ENCODE measurements around the gene AHCTF1.

DNA sequence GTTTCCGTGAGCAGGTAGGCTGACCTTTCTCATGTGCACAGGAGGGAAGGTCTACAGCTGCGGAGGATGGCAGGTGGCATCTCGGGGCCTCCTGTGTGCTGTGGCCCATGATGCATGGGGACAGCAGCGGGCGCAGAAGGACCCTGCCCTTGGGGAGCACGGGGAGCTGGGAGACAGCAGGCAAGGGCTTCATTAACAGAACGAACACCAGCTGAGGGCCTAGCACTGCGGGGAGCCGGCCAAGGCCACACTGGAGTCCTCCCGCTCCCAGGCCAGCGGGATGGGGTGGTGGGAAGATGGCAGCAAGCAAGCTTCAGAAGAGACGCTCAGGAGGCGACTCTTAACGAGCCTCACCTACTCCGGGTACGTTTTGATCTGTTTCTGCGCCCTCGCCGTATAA is 140.9 kb downstream of the AHCTF1 start:
- TF ChIP-seq, protein P1, sequence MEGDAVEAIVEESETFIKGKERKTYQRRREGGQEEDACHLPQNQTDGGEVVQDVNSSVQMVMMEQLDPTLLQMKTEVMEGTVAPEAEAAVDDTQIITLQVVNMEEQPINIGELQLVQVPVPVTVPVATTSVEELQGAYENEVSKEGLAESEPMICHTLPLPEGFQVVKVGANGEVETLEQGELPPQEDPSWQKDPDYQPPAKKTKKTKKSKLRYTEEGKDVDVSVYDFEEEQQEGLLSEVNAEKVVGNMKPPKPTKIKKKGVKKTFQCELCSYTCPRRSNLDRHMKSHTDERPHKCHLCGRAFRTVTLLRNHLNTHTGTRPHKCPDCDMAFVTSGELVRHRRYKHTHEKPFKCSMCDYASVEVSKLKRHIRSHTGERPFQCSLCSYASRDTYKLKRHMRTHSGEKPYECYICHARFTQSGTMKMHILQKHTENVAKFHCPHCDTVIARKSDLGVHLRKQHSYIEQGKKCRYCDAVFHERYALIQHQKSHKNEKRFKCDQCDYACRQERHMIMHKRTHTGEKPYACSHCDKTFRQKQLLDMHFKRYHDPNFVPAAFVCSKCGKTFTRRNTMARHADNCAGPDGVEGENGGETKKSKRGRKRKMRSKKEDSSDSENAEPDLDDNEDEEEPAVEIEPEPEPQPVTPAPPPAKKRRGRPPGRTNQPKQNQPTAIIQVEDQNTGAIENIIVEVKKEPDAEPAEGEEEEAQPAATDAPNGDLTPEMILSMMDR (IDR thresholded peaks at IDR 0.05): no peak
- TF ChIP-seq ZFX (IDR thresholded peaks at IDR 0.05; ENCODE audit: borderline replicate concordance): no peak

Measured in 22Rv1 (cell line).